Right cardiac atrium (tissue), 5 donors: ENCODE data around the gene GAS7. TPM values are rescaled to one million over a fixed set of nuclear protein-coding genes. Genes with fewer than 3 reads are reported as not detected.
"Not testable (repeated sequence)": the region's sequence is repeated elsewhere in the genome, so short reads cannot be mapped to it uniquely, and the experiment has no call there.

Experiments used
- ATAC-seq, 2 donors: fragments of 200-7000 bp; cut with Tn5 transposase; one replicate each; pipeline versions ENCODE4 v1.8.0 to v1.9.1; 2020; ENCODE audit warnings: moderate library complexity in 2 of 2, mild to moderate bottlenecking in 1 of 2
- DNase-seq, 3 donors: peaks; one replicate each; pipeline ENCODE4 v3.0.0-alpha.2; 2020
- H3K27ac ChIP-seq: one replicate; pipeline ENCODE4 v1.5.1; 2013; ENCODE audit warnings: mild to moderate bottlenecking, low read length, control low read depth, moderate library complexity
- H3K27me3 ChIP-seq: one replicate; pipeline ENCODE4 v1.6.1; 2013; ENCODE audit not compliant: control insufficient read depth, insufficient read depth
- H3K4me1 ChIP-seq: one replicate; pipeline ENCODE4 v1.6.1; 2013; ENCODE audit warnings: low read length; ENCODE audit not compliant: control insufficient read depth, insufficient read depth
- H3K4me3 ChIP-seq: one replicate; pipeline ENCODE4 v1.5.1; 2013; ENCODE audit warnings: low read length, control low read depth
- H3K9me3 ChIP-seq: one replicate; pipeline ENCODE4 v1.6.1; 2013; ENCODE audit warnings: low read length; ENCODE audit not compliant: control insufficient read depth
- WGBS: extraction: QIAGEN DNeasy Blood & Tissue Kit; methylation state at CpG from one replicate; pipeline ENCODE4 v1.1.7; 2013; 5-methylcytosine and 5-hydroxymethylcytosine counted together
- intact Hi-C, 4 donors: fragments of 100-400 bp; cut with DNase I; formaldehyde crosslinking; loops; one replicate each; pipeline versions ENCODE4 v1.11.0 to v1.14.0; 2022 to 2023
- polyA plus RNA-seq: library from polyadenylated mRNA; stranded (reverse); fragments of 200-250 nt; gene quantifications from one replicate; pipeline ENCODE4 v1.2.3, GENCODE V29; 2013
- total RNA-seq, 4 donors: library from RNA; stranded (reverse); fragmentation: NEBNext Ultra II Directional; extraction: Animal tissue kit (Norgen Biotek cat#: 25700); gene quantifications; one replicate each; pipeline ENCODE4 v1.2.1, GENCODE V29; 2021
- donor health status: healthy with polysubstance abuse.
- donor health status: DM: no; HTN: yes; CAD: no.
- donor health status: DM: no; HTN: no; CAD: no.
- donor health status: DM: no; HTN: yes; CAD: no; lungs with severe emphysema.
- donor health status: DM: yes; HTN: yes; CAD: no.

Gene GAS7
- total and polyA plus RNA-seq, 5 donors, result 40.3 to 200 (median 113) TPM

- 92% methylated on average over 14 of the region's 14 CpGs for WGBS
- H3K27ac ChIP-seq, result no peak overlapping the region
Observed at GRCh38 chr17:9922012-9922848, 276.2 kb downstream of the GAS7 start.

DNA sequence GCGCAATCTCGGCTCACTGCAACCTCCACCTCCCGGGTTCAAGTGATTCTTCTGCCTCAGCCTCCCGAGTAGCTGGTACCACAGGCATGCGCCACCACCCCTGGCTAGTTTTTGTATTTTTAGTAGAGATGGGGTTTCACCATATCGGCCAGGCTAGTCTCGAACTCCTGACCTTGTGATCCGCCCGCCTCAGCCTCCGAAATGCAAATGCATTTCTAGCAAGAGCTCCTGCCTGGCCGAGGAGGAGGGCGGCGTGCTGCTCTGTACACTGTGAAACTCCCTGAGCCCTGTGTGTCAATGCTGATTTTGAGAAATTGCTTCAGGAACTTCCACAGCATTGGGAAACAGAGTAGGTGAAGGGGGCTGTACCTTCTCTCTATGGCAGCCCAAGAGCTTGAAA is 277.2 kb downstream of the GAS7 start:
- not testable (repeated sequence) for H3K4me1 ChIP-seq, ATAC-seq, H3K9me3 ChIP-seq, H3K27ac ChIP-seq, H3K4me3 ChIP-seq, H3K27me3 ChIP-seq, DNase-seq
- WGBS, result 93% methylated on average over 13 of the region's 13 CpGs
- intact Hi-C loops, result loop anchor here (5.0 to 10.0 kb wide), 3 partner anchors 186 to 696 kb away; no protein-coding TSS in a partner anchor

More at GRCh38 chr17:9922012-9922848, 276.2 kb downstream of the GAS7 start:
- Histone ChIP-seq H3K4me3 (no peak overlapping the region), H3K27me3 (no peaks in the 10 kb centered on the region), H3K9me3 (no peaks in the 10 kb centered on the region), H3K4me1 (no peaks in the 10 kb centered on the region)
- ATAC-seq (no peak), DNase-seq (no peak)
- intact Hi-C loops, result loop anchor here (5.0 to 10.0 kb wide), 3 partner anchors 187 to 695 kb away; no protein-coding TSS in a partner anchor

GRCh38 chr17:9918804-9919352 is 279.5 kb downstream of the GAS7 start:
- H3K27me3 ChIP-seq, result no peaks in the 10 kb centered on the region
- 77% methylated on average over 5 of the region's 5 CpGs for WGBS
- no peak overlapping the region for H3K27ac ChIP-seq
- no peaks in the 10 kb centered on the region for H3K4me1 ChIP-seq
- H3K4me3 ChIP-seq, result no peak overlapping the region
- intact Hi-C loops, result no loop called here
- no peaks in the 10 kb centered on the region for H3K9me3 ChIP-seq
- ATAC-seq, result no peak
- DNase-seq, result no peak

- no peaks in the 10 kb centered on the region for H3K27me3 ChIP-seq
- H3K4me1 ChIP-seq, result no peaks in the 10 kb centered on the region
- DNase-seq (no peak), ATAC-seq (no peak)
- H3K9me3 ChIP-seq, result no peaks in the 10 kb centered on the region
- no peak overlapping the region for H3K4me3 ChIP-seq
- intact Hi-C loops, result no loop called here
- H3K27ac ChIP-seq, result no peak overlapping the region
- 80% methylated on average over 8 of the region's 8 CpGs for WGBS
Observed at GRCh38 chr17:9918352-9918751, 280.1 kb downstream of the GAS7 start.

DNA sequence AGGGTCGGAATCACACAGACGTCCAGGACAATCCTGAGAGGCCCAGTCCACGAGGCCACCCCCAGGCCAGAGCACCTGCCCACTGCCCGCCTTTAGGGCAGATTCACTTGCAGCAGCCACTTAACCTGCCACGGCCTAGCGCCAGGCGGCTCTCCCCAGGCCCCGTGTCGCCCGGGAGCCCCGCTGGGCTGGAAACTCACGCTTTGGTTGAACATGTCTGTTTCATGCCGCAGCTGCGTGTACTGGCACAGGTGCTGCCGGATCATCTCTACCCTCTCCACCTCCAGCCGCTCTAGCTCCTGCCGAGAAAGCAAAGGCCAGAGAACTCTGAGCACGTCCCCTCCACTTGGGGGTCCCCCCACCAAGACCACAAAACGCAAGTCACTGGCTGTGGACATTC is 280.6 kb downstream of the GAS7 start:
- WGBS, result 80% methylated on average over 19 of the region's 19 CpGs
- Histone ChIP-seq H3K9me3 (no peaks in the 10 kb centered on the region), H3K27me3 (no peaks in the 10 kb centered on the region), H3K27ac (no peak overlapping the region), H3K4me1 (no peaks in the 10 kb centered on the region), H3K4me3 (no peak overlapping the region)
- intact Hi-C loops, result no loop called here
- DNase-seq, result no peak
- no peak for ATAC-seq

DNA sequence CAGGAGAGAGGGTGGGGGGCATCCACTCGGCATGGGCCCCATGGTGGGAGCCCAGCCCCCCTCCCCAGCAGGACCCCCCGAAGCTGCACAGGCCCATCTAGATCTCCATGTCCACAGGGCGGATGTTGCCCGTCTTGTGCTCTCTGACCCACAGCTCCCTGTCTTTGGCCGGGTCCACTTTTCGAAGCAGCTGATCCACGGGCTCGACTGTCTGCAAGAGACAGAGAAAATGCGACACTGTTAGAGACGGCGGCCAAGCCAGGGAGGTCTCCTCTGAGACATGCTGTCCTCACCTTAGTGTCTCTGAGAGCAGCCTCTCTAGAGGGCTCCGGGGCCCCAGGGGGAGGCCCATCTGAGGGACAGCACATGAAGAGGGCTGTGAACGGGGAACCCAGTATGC is 281.3 kb downstream of the GAS7 start:
- H3K9me3 ChIP-seq, result no peaks in the 10 kb centered on the region
- intact Hi-C loops, result no loop called here
- 86% methylated on average over 13 of the region's 13 CpGs for WGBS
- no peak for ATAC-seq
- no peaks in the 10 kb centered on the region for H3K4me1 ChIP-seq
- H3K4me3 ChIP-seq, result no peak overlapping the region
- no peaks in the 10 kb centered on the region for H3K27me3 ChIP-seq
- no peak overlapping the region for H3K27ac ChIP-seq
- DNase-seq, result no peak

DNA sequence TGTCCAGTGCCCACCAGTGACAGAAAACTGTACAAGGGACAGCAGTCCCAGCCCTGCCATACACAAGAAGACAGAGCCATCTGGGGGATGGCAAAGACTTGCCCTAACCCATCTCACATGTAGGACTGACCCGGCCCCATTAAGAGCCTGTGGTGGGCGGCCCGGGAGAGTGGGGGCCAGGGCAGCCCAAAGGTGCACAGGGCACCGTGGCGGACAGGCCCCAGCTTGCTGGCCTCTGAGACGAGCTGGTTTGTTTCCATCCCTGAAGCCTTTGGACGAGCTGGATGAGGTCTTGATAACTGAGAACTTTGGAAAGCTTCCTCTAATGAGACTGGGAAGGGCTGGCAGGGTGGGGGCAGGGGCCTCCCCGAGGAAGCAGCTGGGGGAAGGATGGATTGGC is 282.3 kb downstream of the GAS7 start:
- H3K4me3 ChIP-seq, result no peak overlapping the region
- no peaks in the 10 kb centered on the region for H3K27me3 ChIP-seq
- H3K9me3 ChIP-seq, result no peaks in the 10 kb centered on the region
- 69% methylated on average over 8 of the region's 8 CpGs for WGBS
- DNase-seq, result no peak
- no peaks in the 10 kb centered on the region for H3K4me1 ChIP-seq
- ATAC-seq, result no peak
- no peak overlapping the region for H3K27ac ChIP-seq
- intact Hi-C loops, result no loop called here

GRCh38 chr17:9913476-9913875 is 284.9 kb downstream of the GAS7 start:
- ATAC-seq (no peak), DNase-seq (no peak)
- no peaks in the 10 kb centered on the region for H3K9me3 ChIP-seq
- H3K4me3 ChIP-seq, result no peak overlapping the region
- intact Hi-C loops, result no loop called here
- no peaks in the 10 kb centered on the region for H3K4me1 ChIP-seq
- WGBS, result 88% methylated on average over 5 of the region's 5 CpGs
- no peak overlapping the region for H3K27ac ChIP-seq
- no peaks in the 10 kb centered on the region for H3K27me3 ChIP-seq

- DNase-seq (no peak), ATAC-seq (no peak)
- H3K4me3 ChIP-seq, result no peak overlapping the region
- H3K4me1 ChIP-seq, result no peaks in the 10 kb centered on the region
- no peaks in the 10 kb centered on the region for H3K27me3 ChIP-seq
- 72% methylated on average over 18 of the region's 18 CpGs for WGBS
- no peak overlapping the region for H3K27ac ChIP-seq
- no peaks in the 10 kb centered on the region for H3K9me3 ChIP-seq
- intact Hi-C loops, result no loop called here
Observed at GRCh38 chr17:9912121-9913099, 286.0 kb downstream of the GAS7 start.

- Histone ChIP-seq H3K4me3 (no peak overlapping the region), H3K4me1 (no peaks in the 10 kb centered on the region), H3K27me3 (no peaks in the 10 kb centered on the region), H3K27ac (no peak overlapping the region), H3K9me3 (no peaks in the 10 kb centered on the region)
- WGBS, result 76% methylated on average over 12 of the region's 12 CpGs
- intact Hi-C loops, result no loop called here
- ATAC-seq, result peak in 1 of 2 donors; percentile 12
- peak in 1 of 3 donors; percentile 52 for DNase-seq
Observed at GRCh38 chr17:9911089-9911488, 287.3 kb downstream of the GAS7 start.

GRCh38 chr17:9908649-9909042 is 289.8 kb downstream of the GAS7 start:
- Histone ChIP-seq H3K4me1 (no peaks in the 10 kb centered on the region), H3K4me3 (no peak overlapping the region), H3K27ac (no peak overlapping the region), H3K27me3 (no peaks in the 10 kb centered on the region), H3K9me3 (no peaks in the 10 kb centered on the region)
- no peak for ATAC-seq
- DNase-seq, result peak in 1 of 3 donors; percentile 58
- intact Hi-C loops, result no loop called here
- 63% methylated on average over 7 of the region's 7 CpGs for WGBS
